A549 (cell line): ENCODE measurements around the gene SLC9C2.

ENCODE experiments used
- CEBPB ChIP-seq, 2 experiments: fragments of >200 bp in 1 of 2; sonication (Bioruptor Twin) in 1 of 2; formaldehyde crosslinking in 1 of 2; IDR thresholded peaks; 2 replicates each; pipeline ENCODE4 v1.6.1; 2012 to 2016
- CTCF ChIP-seq: fragments of >200 bp; sonication (Bioruptor Twin); formaldehyde crosslinking; IDR thresholded peaks from 3 replicates; pipeline ENCODE4 v1.5.1; 2016
- EHMT2 ChIP-seq: fragments of 200-600 bp; sonication (generic); IDR thresholded peaks from 2 replicates; pipeline ENCODE4 v1.6.1; 2016; ENCODE audit warnings: antibody characterized with exemption, low read depth, mild to moderate bottlenecking, moderate library complexity
- EP300 ChIP-seq, 2 experiments: fragments of >200 bp; sonication (Bioruptor Twin); formaldehyde crosslinking; IDR thresholded peaks; 2 replicates in 1 of 2; 3 replicates in 1 of 2; pipeline ENCODE4 v1.6.1; 2016 to 2017
- HDAC2 ChIP-seq: fragments of 200-600 bp; sonication (generic); IDR thresholded peaks from 2 replicates; pipeline ENCODE4 v1.6.1; 2016
- HMGXB4 ChIP-seq: fragments of 250-450 bp; sonication (Bioruptor Pico); IDR thresholded peaks from 2 replicates; pipeline ENCODE4 v1.5.0; 2021; ENCODE audit warnings: mild to moderate bottlenecking, moderate library complexity, borderline replicate concordance
- JUN ChIP-seq, 2 experiments: fragments of >200 bp; sonication (Bioruptor Twin); formaldehyde crosslinking; IDR thresholded peaks; 2 replicates in 1 of 2; 3 replicates in 1 of 2; pipeline ENCODE4 v1.6.1; 2016 to 2017
- PHF8 ChIP-seq: fragments of 200-600 bp; sonication (generic); IDR thresholded peaks from 2 replicates; pipeline ENCODE4 v1.6.1; 2016; ENCODE audit warnings: low read depth, mild to moderate bottlenecking, antibody characterized with exemption, moderate library complexity, borderline replicate concordance
- POLR2A ChIP-seq: IDR thresholded peaks from 2 replicates; pipeline ENCODE4 v1.6.1; 2012; ENCODE audit warnings: mild to moderate bottlenecking, low read length
- REST ChIP-seq: fragments of 200-600 bp; sonication (generic); IDR thresholded peaks from 2 replicates; pipeline ENCODE4 v1.6.1; 2016; ENCODE audit warnings: antibody characterized with exemption, mild to moderate bottlenecking, moderate library complexity
- SMC3 ChIP-seq: fragments of >200 bp; sonication (Bioruptor Twin); formaldehyde crosslinking; IDR thresholded peaks from 3 replicates; pipeline ENCODE4 v1.6.1; 2018; ENCODE audit warnings: inconsistent platforms
- TP53 ChIP-seq: fragments of 250-450 bp; sonication (Bioruptor Pico); IDR thresholded peaks from 2 replicates; pipeline ENCODE4 v1.5.0; 2021; ENCODE audit warnings: mild to moderate bottlenecking, moderate library complexity
- TF ChIP-seq, protein P1 (sequence below): fragments of 450-650 bp; IDR thresholded peaks from 2 replicates; pipeline ENCODE4 v1.6.1; 2014; ENCODE audit warnings: antibody characterized with exemption

DNA sequence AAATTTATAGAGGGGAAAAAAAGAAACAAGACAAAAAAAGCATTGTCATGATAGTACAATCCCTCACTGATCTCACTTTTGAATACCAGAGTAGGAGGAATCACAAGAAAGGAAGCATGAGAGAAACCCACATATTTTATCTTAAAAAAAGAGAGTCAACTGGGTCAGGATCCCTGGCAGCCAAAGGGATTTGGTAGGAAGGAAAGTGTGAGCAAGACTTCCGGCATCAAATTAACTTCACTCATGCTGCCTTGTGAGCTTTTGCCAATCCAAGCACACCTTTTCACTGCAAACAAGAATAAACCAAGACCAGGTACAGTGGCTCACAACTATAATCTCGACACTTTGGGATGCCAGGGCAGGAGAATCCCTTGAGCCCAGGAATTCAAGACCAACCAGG, 53.1 kb downstream of the SLC9C2 start:
- TF ChIP-seq CTCF, result no peak
- no peak for TF ChIP-seq EHMT2
- no peak for TF ChIP-seq PHF8
- no peak for TF ChIP-seq EP300 (IDR thresholded peaks at IDR 0.05)
- TF ChIP-seq TP53 (CRISPR knock-in tag), result no peak
- no peak for TF ChIP-seq POLR2A
- no peak for TF ChIP-seq REST
- TF ChIP-seq SMC3, result no peak
- TF ChIP-seq, protein P1, sequence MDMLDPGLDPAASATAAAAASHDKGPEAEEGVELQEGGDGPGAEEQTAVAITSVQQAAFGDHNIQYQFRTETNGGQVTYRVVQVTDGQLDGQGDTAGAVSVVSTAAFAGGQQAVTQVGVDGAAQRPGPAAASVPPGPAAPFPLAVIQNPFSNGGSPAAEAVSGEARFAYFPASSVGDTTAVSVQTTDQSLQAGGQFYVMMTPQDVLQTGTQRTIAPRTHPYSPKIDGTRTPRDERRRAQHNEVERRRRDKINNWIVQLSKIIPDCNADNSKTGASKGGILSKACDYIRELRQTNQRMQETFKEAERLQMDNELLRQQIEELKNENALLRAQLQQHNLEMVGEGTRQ, result no peak
- no peak for TF ChIP-seq CEBPB (IDR thresholded peaks at IDR 0.05)
- TF ChIP-seq HMGXB4 (CRISPR knock-in tag), result no peak
- no peak for TF ChIP-seq HDAC2
- TF ChIP-seq JUN (IDR thresholded peaks at IDR 0.05), result no peak
